GM18951 (cell line): ENCODE results near the gene TSPEAR.
"Not testable (repeated sequence)": the region's sequence is repeated elsewhere in the genome, so short reads cannot be mapped to it uniquely, and the experiment has no call there.

Source experiments
- POLR2A ChIP-seq: IDR thresholded peaks from 4 replicates; pipeline ENCODE4 v1.6.1; 2011; ENCODE audit warnings: mild to moderate bottlenecking; ENCODE audit not compliant: insufficient read length, insufficient read depth; ENCODE audit errors: extremely low read depth
- in situ Hi-C: fragments of 300-500 bp; cut with MboI; formaldehyde crosslinking; loops from one replicate; pipeline ENCODE4 v1.12.0; 2022; ENCODE audit warnings: low sequenced_read_pairs, mixed read lengths, inconsistent platforms; ENCODE audit not compliant: unreplicated experiment

TSPEAR gene

GRCh38 chr21:44511219-44511937 is 200.0 kb downstream of the TSPEAR start:
- TF ChIP-seq POLR2A, result no peak
- in situ Hi-C loops, result no loop called here

GRCh38 chr21:44510508-44511218 is 200.7 kb downstream of the TSPEAR start:
- in situ Hi-C loops, result no loop called here
- no peak for TF ChIP-seq POLR2A

- in situ Hi-C loops, result no loop called here
- no peak for TF ChIP-seq POLR2A
These were observed 201.3 kb downstream of the TSPEAR start for GRCh38 chr21:44510109-44510507.

GRCh38 chr21:44509539-44509938 is 201.8 kb downstream of the TSPEAR start:
- in situ Hi-C loops, result no loop called here
- TF ChIP-seq POLR2A, result no peak

- no peak for TF ChIP-seq POLR2A
- in situ Hi-C loops, result no loop called here
These were observed 202.5 kb downstream of the TSPEAR start for GRCh38 chr21:44508711-44509445.

GRCh38 chr21:44508426-44508710 is 203.0 kb downstream of the TSPEAR start:
- in situ Hi-C loops, result no loop called here
- no peak for TF ChIP-seq POLR2A

GRCh38 chr21:44507673-44508425 is 203.5 kb downstream of the TSPEAR start:
- in situ Hi-C loops, result no loop called here
- no peak for TF ChIP-seq POLR2A

- TF ChIP-seq POLR2A, result no peak
- in situ Hi-C loops, result no loop called here
These were observed 204.8 kb downstream of the TSPEAR start for GRCh38 chr21:44506279-44507255.

GRCh38 chr21:44505673-44506278 is 205.6 kb downstream of the TSPEAR start:
- in situ Hi-C loops, result no loop called here
- TF ChIP-seq POLR2A, result no peak

- in situ Hi-C loops, result no loop called here
- TF ChIP-seq POLR2A, result no peak
These were observed 207.4 kb downstream of the TSPEAR start for GRCh38 chr21:44503901-44504399.

- in situ Hi-C loops, result not testable (repeated sequence)
These were observed 208.1 kb downstream of the TSPEAR start for GRCh38 chr21:44503006-44503889.
